Stimulated activated naive CD4-positive, alpha-beta T cell treated with Interleukin-2 at 50 U/mL for 16 hours (primary cell): ENCODE measurements around the gene TMED1.

ENCODE experiments used
- DNase-seq: peaks from one replicate; lab custom pipeline; 2025; lab: John Stamatoyannopoulos, UW

TMED1 gene

DNA sequence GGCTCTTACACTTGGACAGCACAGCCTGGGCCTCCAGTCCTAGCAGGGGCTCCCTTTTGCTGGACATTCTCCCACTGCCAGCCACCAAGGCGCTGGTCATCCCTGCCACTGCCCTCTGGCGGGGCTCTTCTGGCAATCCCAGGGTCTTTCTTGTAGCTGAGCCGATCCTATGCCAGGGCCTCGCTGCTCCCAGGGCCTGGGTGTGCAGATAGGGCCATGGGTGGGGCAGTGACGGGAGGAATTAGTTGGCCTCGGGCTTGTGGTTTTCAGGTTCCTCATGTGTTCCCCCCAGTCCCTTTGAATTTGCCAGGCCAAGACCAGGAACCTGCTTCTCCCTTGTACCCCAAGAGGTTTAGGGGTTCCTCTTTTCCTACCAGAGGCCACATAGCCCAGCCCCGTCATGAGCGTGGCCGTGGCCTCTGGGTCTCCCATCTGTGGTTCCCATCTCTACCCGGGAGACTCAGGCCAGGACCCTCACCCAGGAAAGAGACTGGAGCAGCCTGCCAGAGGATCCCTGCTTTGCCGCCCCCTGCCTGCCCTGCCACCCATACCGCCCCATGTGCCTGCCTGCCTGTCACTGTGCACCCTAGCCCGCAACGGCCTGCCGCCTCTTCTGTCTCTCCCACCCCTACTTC, 26.2 kb downstream of the TMED1 start:
- no peak for DNase-seq

- peak; percentile 16 for DNase-seq
Measured at GRCh38 chr19:10808937-10809649, 26.9 kb downstream of the TMED1 start.

DNA sequence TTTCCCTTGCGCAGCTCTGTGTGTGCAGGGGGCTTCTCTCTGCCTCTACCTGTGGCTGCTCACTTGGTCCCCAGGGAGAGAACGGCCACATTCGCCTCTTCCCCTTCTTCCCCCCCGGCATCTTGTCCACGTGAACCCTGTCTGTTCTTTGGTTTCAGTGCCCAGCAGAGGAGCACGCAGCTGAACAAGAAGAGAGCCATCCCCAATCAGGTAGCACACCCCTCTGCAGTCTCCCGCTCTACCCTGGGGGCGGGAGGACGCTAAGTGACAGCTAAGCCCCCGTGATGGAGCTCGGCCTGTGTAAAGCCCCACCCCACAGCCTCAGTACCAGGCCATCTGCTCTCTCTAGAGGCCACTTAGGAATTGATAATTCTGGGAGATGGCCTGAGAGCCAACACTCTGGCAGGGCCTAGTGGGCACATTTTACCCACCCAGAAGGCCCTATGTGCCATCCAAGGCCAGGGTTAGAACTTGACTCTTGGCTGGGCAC, 30.2 kb downstream of the TMED1 start:
- DNase-seq = no peak

DNA sequence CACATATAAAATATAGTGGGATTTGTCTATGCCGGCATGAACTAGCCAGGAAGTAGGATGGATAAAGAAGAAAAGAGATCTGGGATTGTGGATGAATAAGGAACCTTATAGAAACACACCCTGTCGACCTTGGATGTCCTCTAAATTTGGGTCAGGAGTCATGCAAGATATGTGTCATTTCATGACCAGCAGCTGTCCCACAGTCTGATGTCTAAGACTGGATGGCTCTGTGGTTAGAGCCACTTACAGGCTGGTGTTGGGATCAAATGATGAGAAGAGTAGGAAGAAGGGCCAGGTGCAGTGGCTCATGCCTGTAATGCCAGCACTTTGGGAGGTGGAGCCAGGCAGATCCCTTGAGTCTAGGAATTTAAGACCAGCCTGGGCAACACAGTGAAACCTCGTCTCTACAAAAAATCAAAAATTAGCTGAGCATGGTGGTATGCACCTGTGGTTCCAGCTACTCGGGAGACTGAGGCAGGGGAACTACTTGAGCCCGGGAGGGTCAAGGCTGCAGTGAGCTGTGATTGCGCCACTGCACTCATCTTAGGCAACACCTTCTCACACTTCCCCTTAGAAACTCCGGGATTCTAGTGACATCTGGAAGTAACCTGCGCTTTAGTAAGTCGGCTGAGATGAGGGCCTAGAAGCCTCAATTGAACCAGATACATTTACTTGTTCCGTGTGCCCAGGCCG, 30.8 kb downstream of the TMED1 start:
- DNase-seq = no peak

DNA sequence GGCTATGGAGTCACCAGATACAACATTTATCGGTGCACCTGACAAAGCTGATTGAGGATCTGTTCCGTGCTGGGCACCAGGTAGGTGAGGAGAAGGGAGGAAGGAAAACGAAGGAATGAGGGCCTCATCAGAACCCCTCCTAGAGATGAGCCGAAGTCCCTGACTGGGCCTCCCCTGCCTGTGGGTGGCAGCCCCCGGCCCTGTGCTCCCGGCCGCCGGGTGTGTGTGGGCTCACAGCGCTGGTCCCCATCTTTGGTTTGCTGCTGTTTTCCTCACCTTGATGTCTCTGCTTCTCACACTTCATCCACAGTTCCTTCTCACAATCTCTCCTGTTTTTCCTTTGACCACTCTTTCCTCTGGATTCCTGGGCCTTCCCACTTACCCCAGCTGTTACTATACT, 32.8 kb downstream of the TMED1 start:
- no peak for DNase-seq

DNA sequence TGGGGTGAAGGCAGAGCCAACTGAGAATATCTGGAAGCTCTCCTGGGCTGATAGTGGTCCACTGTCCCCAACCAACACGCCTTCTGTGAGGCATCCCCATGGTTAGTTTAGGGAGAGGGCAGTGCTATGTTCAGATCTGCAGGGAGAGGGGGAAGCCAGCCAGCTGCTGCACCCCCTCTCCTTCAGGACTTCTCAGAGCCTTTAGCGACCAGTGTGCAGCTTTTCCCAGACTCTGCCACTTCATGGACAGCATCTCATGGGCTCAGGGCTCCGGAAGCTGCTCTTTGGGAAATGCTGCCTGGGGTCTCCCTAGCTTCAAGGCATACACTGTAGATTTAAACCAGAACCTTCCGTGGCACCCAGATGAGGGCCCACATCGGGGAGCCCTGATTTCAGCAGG, 33.5 kb downstream of the TMED1 start:
- DNase-seq = no peak

DNA sequence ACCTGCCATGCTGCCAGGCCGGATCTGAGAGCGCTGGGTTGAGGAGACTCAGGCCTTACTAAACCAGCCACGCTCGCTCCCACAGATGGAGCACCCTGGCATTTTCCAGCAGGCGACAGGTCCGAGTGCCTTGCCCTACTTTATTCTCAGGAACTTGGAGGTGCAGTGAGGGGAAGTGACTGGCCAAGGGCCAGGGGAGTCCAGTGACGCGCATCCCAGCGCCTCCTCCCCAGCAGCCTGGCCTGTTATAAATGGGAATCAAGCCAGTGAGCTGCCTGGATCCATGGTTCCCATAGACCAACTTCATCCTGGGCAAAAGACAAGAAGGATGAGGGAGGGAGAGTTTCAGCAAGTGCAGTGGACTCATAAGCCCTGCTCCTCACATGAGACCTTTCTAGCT, 35.5 kb downstream of the TMED1 start:
- no peak for DNase-seq

- DNase-seq = peak; percentile 91
Measured at GRCh38 chr19:10797541-10798256, 38.3 kb downstream of the TMED1 start.

DNA sequence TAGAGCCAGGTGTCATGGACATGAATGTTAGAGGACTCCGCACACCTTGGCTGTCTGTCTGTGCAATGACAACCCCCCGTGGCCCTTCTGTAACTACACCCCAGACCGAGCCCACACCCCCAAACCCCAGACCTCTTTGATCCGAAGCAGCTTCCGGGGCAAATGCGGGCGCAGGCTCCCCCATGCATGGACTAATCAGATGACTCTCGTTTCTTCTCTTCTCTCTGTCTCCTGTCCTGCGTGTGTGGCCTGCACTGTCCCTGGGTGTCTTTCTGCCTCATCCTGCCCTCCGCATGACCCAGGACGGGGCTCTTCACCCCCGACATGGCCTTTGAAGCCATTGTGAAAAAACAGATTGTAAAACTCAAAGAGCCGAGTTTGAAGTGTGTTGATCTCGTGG, 38.9 kb downstream of the TMED1 start:
- DNase-seq = peak; percentile 51

DNA sequence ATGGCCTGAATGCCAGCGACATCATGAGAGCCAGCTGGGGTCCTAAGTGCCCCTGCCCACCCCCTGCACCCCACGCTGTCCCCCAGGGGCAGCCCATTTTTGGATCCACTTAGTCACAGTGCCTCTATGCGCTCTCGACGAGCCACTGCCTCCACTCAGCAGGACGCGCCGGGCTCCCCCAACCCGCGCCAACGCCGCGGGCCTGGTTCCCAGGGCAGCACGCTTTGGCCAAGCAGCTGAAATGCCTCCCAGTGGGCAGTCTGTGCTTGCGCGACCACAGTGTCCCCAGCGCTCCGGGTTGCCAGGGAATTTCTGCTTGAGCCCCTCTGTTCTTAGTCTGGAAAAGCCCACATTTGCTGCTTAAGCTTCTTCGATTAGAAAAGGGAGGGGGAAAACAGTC, 39.4 kb downstream of the TMED1 start:
- DNase-seq = no peak

GRCh38 chr19:10789866-10790265, 46.1 kb downstream of the TMED1 start:
- DNase-seq = no peak

- DNase-seq = no peak
Measured at GRCh38 chr19:10788146-10788545, 47.9 kb downstream of the TMED1 start.

- no peak for DNase-seq
Measured at GRCh38 chr19:10784257-10784656, 51.8 kb downstream of the TMED1 start.

GRCh38 chr19:10782795-10783194, 53.2 kb downstream of the TMED1 start:
- no peak for DNase-seq
